NT2/D1 (cell line): ENCODE measurements around the gene PAXX.
A peak's percentile ranks its signal among the peaks of the same experiment; 100 is the strongest.

Source experiments
- DNase-seq: peaks from one replicate; pipeline ENCODE4 v3.0.0-alpha.2; 2011; ENCODE audit warnings: low read depth, low spot score
- H3K27me3 ChIP-seq: 2 replicates; pipeline ENCODE4 v1.6.0; 2011; ENCODE audit warnings: mild to moderate bottlenecking; ENCODE audit not compliant: insufficient read length, insufficient read depth
- H3K36me3 ChIP-seq: 2 replicates; pipeline ENCODE4 v1.6.1; 2011; ENCODE audit warnings: mild to moderate bottlenecking, low read length, mixed read lengths; ENCODE audit not compliant: insufficient read depth, insufficient read length
- H3K4me1 ChIP-seq: 2 replicates; pipeline ENCODE4 v1.5.1; 2011; ENCODE audit not compliant: insufficient read depth, insufficient read length
- H3K4me3 ChIP-seq: 2 replicates; pipeline ENCODE4 v1.5.1; 2011; ENCODE audit warnings: low read depth; ENCODE audit not compliant: insufficient read length
- H3K9ac ChIP-seq: 2 replicates; pipeline ENCODE4 v1.6.0; 2011; ENCODE audit warnings: low read depth; ENCODE audit not compliant: insufficient read length
- H3K9me3 ChIP-seq: 2 replicates; pipeline ENCODE4 v1.5.1; 2011; ENCODE audit warnings: mild to moderate bottlenecking, low read length; ENCODE audit not compliant: insufficient read depth
- SUZ12 ChIP-seq: IDR thresholded peaks from 2 replicates; pipeline ENCODE4 v1.6.1; 2011; ENCODE audit not compliant: insufficient read length, insufficient read depth; ENCODE audit errors: extremely low read depth
- YY1 ChIP-seq: IDR thresholded peaks from 2 replicates; pipeline ENCODE4 v1.6.1; 2011; ENCODE audit not compliant: insufficient read length, insufficient read depth
- ZNF274 ChIP-seq: IDR thresholded peaks from 2 replicates; pipeline ENCODE4 v1.6.1; 2011; ENCODE audit warnings: mild to moderate bottlenecking, low read depth, low read length

PAXX gene, protein sequence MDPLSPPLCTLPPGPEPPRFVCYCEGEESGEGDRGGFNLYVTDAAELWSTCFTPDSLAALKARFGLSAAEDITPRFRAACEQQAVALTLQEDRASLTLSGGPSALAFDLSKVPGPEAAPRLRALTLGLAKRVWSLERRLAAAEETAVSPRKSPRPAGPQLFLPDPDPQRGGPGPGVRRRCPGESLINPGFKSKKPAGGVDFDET

DNA sequence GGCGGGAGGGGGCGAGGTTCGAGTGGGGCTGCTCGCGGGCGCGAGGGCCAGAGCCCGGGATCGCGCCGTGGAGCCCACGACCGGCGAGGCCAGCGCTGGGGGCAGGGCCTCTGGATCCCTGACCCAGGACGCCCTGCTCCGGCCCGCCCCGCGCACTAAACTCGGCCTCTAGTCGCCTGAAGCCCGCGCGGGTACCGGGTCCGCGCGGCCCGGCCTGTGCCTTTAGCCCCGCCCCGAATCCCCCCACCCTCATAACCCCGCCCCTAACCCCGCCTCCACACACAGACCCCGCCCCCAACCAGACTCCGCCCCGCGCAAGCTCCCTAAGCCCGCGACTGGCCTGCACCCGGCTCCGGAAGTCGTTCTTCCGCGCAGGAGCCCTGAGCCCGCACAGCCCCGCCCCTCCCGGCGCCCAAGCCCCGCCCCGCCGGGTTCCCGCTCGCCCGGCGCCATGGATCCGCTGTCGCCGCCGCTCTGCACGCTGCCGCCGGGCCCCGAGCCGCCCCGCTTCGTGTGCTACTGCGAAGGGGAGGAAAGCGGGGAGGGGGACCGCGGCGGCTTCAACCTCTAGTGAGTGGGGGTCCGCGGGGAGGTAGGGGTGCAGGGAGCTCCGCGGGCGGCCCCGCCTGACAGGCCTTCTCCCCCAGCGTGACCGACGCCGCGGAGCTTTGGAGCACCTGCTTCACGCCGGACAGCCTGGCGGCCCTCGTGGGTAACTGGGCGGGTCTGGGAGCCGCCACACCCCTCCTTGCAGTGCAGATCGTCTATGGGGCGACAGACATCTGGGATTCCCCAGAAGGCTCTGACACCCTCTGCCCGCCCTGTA is at the start of gene PAXX:
TSS of gene PAXX (plus strand) at position 430 of the 826 bp plus-strand sequence. CDS start at position 452, 22 bp downstream.
- DNase-seq: peak; percentile 81
- H3K4me1 ChIP-seq: peaks cover 27% of the 10 kb centered on the region
- H3K36me3 ChIP-seq: peaks cover 27% of the 10 kb centered on the region

DNA sequence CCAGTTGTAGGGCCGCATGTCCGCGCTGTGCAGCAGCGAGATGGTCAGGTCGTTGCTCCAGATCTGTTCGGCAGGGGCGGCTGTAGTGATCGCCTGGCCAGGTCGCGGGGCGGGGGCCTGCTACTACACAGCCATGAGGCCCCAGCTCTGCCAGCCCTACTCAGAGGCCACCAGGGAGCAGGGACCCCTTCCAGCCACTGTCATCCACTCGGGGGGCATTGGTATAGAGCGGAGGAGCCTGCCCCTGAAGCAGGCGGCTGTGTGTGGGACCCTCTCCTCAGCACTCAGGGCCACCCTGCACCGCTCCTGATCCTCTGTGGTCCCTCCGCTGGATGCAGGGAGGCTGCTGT is 49.4 kb upstream of the PAXX start:
- TF ChIP-seq SUZ12 (no peak), ZNF274 (no peak), YY1 (no peak)
- Histone ChIP-seq H3K36me3 (peaks cover 50% of the 10 kb centered on the region), H3K4me3 (no peak overlapping the region), H3K4me1 (peaks cover 31% of the 10 kb centered on the region), H3K27me3 (no peaks in the 10 kb centered on the region), H3K9ac (peak overlapping the region; percentile 66), H3K9me3 (no peaks in the 10 kb centered on the region)
- DNase-seq: no peak

More for the DNA sequence above, at the start of gene PAXX:
- Histone ChIP-seq H3K4me3 (peak within 1 kb of the TSS; percentile 94), H3K9ac (peak within 1 kb of the TSS; percentile 92), H3K27me3 (no peaks in the 10 kb centered on the region), H3K9me3 (peaks cover 10% of the 10 kb centered on the region; the same call in 1 of the 2 replicates)
- TF ChIP-seq SUZ12: no peak
- no peak for TF ChIP-seq ZNF274
- no peak for TF ChIP-seq YY1

DNA sequence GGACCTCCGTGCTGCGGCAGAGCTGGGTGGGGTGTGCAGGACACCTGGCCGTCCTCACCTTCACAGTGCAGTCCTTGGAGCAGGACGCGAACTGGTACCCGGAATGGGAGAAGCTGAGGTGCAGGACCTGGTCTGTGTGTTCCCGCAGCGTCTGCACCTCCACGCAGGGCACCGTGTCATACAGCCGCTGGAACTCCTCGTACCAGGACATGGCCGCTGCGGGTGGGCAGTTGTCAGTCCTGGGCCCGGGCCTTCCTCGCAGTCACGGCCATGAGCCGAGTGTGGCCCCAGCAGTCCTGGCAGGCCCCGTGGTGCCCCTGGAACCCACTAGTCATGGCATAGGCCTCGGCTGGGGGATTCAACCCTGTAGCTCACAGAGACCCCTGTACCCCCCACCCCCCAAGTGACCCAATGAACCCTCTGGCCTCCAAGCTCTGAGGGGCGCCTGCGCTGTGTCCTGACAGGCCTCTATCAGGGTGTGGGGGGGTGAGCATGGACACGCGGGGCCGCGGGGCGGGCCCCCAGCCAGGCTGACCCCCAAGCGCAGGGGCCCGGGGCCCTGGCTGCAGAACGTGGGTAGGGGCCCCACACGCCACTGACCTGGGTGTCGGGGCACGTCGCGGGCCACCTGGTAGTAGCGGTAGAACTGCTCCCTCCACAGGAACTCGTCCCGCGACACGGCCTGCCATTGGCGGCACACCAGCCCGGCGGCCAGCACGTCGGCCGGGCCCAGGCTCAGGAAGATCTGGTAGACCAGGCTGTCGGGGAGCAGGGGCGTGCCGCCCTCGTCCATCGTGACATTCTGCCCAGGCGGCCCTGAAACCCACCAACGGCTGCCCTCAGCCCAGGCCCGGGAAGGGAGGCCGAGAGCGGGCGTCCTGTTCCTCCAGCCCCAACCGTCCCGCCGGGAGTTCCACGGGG is 48.7 kb upstream of the PAXX start:
- DNase-seq: no peak
- Histone ChIP-seq H3K9me3 (no peaks in the 10 kb centered on the region), H3K9ac (peak overlapping the region; percentile 96), H3K4me1 (peaks cover 32% of the 10 kb centered on the region), H3K27me3 (no peaks in the 10 kb centered on the region), H3K36me3 (peaks cover 47% of the 10 kb centered on the region), H3K4me3 (peak overlapping the region; percentile 91)
- TF ChIP-seq ZNF274: no peak

DNA sequence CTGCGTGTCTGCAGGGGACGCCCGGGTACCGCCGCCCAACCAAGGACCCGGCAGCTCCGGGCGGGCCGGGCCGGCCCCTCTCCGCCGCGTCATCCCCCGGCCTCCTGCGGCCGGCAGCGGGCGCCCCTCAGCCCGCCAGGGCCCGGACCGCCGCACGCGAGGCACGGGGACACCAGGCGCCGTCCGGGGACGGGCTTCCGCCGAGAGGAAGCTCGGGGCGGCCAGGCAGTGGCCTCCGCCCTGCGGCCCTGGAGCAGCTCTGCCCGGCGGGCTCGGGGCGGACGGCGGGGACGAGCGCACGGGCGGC is 48.1 kb upstream of the PAXX start:
- H3K9me3 ChIP-seq: no peaks in the 10 kb centered on the region
- H3K9ac ChIP-seq: peak overlapping the region; percentile 96
- H3K4me3 ChIP-seq: peak overlapping the region; percentile 91
- H3K36me3 ChIP-seq: peaks cover 44% of the 10 kb centered on the region
- no peak for TF ChIP-seq ZNF274
- DNase-seq: no peak
- no peaks in the 10 kb centered on the region for H3K27me3 ChIP-seq
- H3K4me1 ChIP-seq: peaks cover 31% of the 10 kb centered on the region

DNA sequence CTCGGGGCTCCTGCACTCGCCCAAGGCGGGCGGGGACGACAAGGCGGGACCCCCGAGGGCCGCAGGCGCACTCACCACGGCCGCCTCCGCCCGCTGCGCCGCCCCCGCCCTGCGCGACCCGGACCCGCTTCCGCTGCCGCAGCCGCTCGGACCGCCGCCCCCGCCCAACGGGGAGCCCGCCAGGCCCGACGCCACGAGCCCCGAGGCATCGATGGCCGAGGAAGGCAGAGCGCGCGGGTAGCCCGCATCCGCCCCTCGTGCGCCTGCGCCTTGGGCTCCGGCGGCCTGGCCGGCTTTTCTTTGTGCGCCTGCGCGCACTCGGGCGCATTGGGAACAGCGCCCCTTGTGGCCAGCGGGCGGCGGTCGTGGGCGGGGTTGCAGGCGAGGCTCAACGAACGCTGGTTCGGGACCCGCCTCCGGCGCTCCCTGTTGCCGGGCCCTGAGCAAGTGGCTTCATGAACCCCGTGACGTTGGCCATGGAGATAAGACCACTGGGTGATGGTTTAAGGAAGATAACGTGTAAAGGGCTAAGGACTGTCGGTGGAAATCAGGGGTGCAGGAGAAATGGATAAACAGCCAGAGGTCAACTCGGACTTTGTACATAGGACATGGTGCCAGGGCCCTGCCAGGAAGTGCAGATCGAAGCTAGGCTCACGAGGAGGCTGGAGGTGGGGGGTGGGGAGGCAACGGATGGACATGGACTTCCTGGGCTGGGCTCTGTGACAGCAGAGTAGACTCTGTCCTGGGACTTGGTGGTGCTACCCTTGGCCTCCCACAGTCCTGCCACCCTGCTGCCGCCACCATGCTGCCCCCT is 47.5 kb upstream of the PAXX start, which contains the start of the genes C8G and FBXW5:
TSS of gene C8G (plus strand) at position 725 of the 814 bp plus-strand sequence. CDS start at position 803, 78 bp downstream.
TSS of gene FBXW5 (minus strand) at position 220 of the 814 bp plus-strand sequence. CDS start 655 bp downstream, outside the sequence.
- no peak for TF ChIP-seq YY1
- no peak for TF ChIP-seq ZNF274
- no peak for TF ChIP-seq SUZ12
- Histone ChIP-seq H3K4me1 (peaks cover 29% of the 10 kb centered on the region), H3K9me3 (no peaks in the 10 kb centered on the region), H3K9ac (peak within 1 kb of the TSS; percentile 96), H3K36me3 (peaks cover 38% of the 10 kb centered on the region), H3K27me3 (no peaks in the 10 kb centered on the region), H3K4me3 (peak within 1 kb of the TSS; percentile 91)
- DNase-seq: peak; percentile 93

DNA sequence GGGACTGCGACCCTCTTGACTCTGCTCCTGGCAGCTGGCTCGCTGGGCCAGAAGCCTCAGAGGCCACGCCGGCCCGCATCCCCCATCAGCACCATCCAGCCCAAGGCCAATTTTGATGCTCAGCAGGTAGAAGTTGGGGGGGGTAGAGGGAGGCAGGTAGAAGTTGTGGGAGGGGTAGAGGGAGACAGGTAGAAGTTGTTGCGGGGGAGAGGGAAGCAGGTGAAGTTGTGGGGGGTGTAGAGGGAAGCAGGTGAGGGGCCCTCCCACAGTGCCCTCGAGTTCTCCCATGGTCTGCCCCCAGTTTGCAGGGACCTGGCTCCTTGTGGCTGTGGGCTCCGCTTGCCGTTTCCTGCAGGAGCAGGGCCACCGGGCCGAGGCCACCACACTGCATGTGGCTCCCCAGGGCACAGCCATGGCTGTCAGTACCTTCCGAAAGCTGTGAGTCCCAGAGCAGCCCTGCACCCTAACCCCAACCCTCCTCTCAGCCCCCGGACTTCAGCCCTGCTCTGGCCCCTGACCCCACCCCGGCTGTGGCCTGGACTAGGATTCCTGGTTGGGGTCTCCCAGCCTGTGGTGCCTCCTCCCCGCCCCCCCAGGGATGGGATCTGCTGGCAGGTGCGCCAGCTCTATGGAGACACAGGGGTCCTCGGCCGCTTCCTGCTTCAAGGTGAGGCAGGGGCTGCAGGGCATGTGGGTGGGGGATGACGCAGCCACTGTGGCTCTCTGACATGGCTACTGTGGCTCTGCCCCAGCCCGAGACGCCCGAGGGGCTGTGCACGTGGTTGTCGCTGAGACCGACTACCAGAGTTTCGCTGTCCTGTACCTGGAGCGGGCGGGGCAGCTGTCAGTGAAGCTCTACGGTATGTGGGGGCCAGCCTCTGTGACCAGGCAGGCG is 46.6 kb upstream of the PAXX start:
- Histone ChIP-seq H3K4me1 (peaks cover 29% of the 10 kb centered on the region), H3K27me3 (no peaks in the 10 kb centered on the region), H3K4me3 (no peak overlapping the region), H3K9ac (no peak overlapping the region), H3K9me3 (no peaks in the 10 kb centered on the region), H3K36me3 (peaks cover 29% of the 10 kb centered on the region)
- DNase-seq: no peak
- no peak for TF ChIP-seq YY1
- TF ChIP-seq SUZ12: no peak
- no peak for TF ChIP-seq ZNF274
